GM12801 (cell line): Measurements from ENCODE around the gene XCL1.

ENCODE experiments used
- CTCF ChIP-seq: IDR thresholded peaks from one replicate; pipeline ENCODE4 v1.5.1; 2011; ENCODE audit warnings: control low read depth; ENCODE audit not compliant: insufficient read length; ENCODE audit errors: extremely low read depth

XCL1 gene

DNA sequence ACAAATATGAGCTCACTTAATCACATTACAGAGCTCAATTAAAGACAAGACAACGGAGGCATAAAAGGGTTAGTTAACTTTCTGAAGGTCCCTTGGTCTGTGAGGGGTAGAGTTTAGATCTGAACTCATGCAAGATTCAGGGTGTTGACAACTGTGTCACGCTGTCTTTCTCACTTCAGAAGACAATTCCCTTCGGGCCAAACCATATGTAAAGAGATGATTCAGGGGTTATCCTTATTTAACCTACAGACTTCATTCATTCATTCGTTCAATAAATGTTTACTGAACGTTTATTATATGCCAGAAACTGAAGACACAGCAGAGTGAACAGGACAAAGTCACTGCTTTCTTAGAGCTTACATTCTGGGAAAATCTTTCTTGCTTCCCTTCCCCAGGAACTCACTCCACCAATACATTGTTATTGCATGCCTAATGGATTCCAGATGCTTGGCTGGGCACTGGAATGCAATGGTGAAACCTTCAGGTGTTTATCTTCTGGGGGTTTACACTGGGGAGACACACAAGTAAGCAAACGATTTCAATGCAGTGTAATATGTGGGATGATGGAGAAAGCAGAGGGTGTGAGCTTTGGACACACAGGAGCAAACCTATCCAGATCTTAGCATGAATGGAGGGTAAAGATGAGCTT lies 6.4 kb downstream of the XCL1 start:
- TF ChIP-seq CTCF, result no peak

GRCh38 chr1:168583571-168583970 lies 7.2 kb downstream of the XCL1 start:
- TF ChIP-seq CTCF, result no peak

GRCh38 chr1:168585191-168585590 lies 8.8 kb downstream of the XCL1 start:
- no peak for TF ChIP-seq CTCF

DNA sequence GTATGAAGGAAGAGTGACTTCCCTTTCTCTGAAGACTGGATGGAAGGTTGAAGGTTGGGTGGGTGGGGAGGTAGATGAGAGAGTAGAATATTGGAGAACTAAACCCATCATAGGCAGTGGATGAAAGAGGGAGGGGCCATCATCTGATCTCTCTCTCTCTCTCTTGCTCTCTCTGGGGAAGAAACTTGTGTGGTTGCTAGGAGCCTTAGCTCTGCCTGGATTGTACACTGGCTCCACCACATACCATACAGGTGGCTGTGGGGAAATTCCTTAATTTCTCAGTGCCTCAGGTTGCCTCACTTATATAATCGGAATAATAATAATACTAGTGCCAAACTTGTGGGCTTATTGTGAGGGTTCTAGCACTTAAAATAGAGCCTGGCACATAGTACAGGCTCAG lies 9.5 kb downstream of the XCL1 start:
- no peak for TF ChIP-seq CTCF

- TF ChIP-seq CTCF, result no peak
Observed at GRCh38 chr1:168589167-168589566, 12.8 kb downstream of the XCL1 start.

DNA sequence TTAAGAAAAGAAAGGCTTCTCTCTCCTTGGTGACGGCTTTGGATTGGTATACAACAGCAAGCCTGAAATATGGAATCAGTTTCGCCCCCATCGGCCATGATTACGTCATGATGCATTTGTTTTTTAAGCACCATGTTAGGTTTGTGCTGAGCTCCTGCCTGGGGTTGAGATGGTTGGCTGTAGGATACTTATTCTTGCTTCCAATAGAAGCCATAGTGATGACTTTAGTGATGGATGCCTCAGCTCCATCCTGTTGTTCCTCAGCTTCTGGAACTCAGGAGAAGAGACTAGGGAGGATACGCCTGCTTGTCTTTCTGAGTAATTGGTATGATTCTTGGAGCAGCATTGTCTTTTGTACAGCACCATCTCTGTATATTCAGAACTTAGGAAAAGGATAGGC lies 14.7 kb downstream of the XCL1 start:
- TF ChIP-seq CTCF, result no peak

- no peak for TF ChIP-seq CTCF
Observed at GRCh38 chr1:168591641-168592250, 15.3 kb downstream of the XCL1 start.
